Measurements from ENCODE around the gene SMR3B. TPM values are rescaled to one million over a fixed set of nuclear protein-coding genes. Genes with fewer than 3 reads are reported as not detected.

The SMR3B gene
- not detected for total RNA-seq
- long read RNA-seq = 0 reads

DNA sequence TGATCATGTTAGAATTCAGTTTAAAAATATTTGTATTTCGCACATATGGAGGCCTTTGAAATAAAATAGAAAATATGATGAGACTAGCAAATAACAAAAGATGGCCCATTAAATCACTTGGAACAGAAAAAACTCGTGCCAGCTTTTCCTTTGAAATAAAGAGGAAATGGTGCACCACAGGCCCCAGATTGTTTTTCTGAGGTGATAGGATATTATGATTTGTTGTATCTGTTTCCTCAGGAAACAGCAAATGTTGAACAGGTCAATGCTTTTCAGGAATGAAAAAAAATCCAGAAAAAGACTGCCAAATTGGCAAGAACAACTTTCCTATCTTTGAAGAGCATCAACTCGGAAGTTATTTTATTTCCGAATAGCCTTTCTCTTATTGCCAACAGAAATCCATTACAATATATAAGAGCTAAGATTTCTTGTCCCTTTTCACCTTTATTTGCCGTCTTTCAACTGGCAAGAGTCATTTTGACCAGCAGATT, at the start of gene SMR3B:
Gene SMR3B, plus strand, starts transcription at position 441 of the 491 bp plus-strand sequence. CDS start 1,380 bp downstream, outside the sequence.
- Histone ChIP-seq H3K36me3 (no peaks in the 10 kb centered on the region), H3K9me3 (replicated peaks) (no peaks in the 10 kb centered on the region), H3K4me1 (no peaks in the 10 kb centered on the region), H3K27me3 (ENCODE audit: low read depth) (no peaks in the 10 kb centered on the region), H3K4me3 (no peak within 1 kb of the TSS), H3K27ac (replicated peaks) (no peak within 1 kb of the TSS)
- intact Hi-C loops (cut with micrococcal nuclease) = no loop called here
- TF ChIP-seq, protein P1, sequence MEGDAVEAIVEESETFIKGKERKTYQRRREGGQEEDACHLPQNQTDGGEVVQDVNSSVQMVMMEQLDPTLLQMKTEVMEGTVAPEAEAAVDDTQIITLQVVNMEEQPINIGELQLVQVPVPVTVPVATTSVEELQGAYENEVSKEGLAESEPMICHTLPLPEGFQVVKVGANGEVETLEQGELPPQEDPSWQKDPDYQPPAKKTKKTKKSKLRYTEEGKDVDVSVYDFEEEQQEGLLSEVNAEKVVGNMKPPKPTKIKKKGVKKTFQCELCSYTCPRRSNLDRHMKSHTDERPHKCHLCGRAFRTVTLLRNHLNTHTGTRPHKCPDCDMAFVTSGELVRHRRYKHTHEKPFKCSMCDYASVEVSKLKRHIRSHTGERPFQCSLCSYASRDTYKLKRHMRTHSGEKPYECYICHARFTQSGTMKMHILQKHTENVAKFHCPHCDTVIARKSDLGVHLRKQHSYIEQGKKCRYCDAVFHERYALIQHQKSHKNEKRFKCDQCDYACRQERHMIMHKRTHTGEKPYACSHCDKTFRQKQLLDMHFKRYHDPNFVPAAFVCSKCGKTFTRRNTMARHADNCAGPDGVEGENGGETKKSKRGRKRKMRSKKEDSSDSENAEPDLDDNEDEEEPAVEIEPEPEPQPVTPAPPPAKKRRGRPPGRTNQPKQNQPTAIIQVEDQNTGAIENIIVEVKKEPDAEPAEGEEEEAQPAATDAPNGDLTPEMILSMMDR (IDR thresholded peaks at IDR 0.05; ENCODE audit: borderline replicate concordance) = no peak
- no peak for DNase-seq

DNA sequence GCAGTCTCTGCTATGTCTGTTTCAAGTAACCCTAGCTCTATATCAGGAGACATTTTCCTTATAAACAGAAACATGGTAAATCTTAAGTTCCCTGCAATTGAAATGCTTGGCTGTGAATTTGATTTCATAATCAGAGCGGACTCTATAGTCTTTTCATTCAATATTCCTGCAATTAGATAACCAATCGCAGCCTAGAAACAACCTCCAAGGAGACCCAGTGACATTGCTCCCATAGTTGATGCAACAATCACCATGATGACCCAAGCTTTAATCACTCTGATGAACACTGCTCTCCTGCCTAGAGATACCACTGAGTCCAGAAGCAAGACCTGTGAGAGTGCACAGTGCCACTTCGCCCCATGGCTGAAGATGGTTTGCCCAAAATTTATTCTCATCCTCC, 48.2 kb upstream of the SMR3B start, which contains the start of gene CABS1:
Gene CABS1, plus strand, starts transcription at position 301 of the 400 bp plus-strand sequence. Its CDS starts 59 bp downstream, at position 360.
- intact Hi-C loops (cut with micrococcal nuclease) = no loop called here

DNA sequence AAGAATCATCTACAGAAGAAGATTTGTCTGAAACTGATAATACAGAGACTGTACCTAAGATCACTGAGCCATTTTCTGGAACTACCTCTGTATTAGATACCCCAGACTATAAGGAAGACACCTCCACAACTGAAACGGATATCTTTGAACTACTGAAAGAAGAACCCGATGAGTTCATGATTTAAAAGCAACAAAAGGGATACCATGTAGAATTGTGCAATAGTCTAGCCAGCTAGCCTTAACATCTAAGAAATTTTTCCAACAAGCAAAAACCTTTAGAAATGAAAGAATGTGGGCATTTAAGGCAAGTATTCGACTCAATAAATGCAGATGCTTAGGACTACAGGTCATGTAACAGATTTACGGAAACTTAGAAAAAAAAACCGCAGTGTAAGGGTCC, 46.9 kb upstream of the SMR3B start:
- Histone ChIP-seq H3K36me3 (no peaks in the 10 kb centered on the region), H3K4me1 (no peaks in the 10 kb centered on the region), H3K4me3 (no peak overlapping the region), H3K27me3 (ENCODE audit: low read depth) (no peaks in the 10 kb centered on the region), H3K9me3 (replicated peaks) (peaks cover 8% of the 10 kb centered on the region), H3K27ac (replicated peaks) (no peak overlapping the region)
- intact Hi-C loops (cut with micrococcal nuclease) = no loop called here
- DNase-seq = no peak
- TF ChIP-seq, protein P1 (IDR thresholded peaks at IDR 0.05; ENCODE audit: borderline replicate concordance) = no peak

More for the DNA sequence above, 48.2 kb upstream of the SMR3B start, which contains the start of gene CABS1:
- H3K36me3 ChIP-seq = no peaks in the 10 kb centered on the region
- DNase-seq = no peak
- no peaks in the 10 kb centered on the region for H3K4me1 ChIP-seq
- no peak within 1 kb of the TSS for H3K27ac ChIP-seq (replicated peaks)
- H3K4me3 ChIP-seq = no peak within 1 kb of the TSS
- H3K9me3 ChIP-seq (replicated peaks) = peaks cover 8% of the 10 kb centered on the region
- TF ChIP-seq, protein P1 (IDR thresholded peaks at IDR 0.05; ENCODE audit: borderline replicate concordance) = no peak
- no peaks in the 10 kb centered on the region for H3K27me3 ChIP-seq (ENCODE audit: low read depth)

DNA sequence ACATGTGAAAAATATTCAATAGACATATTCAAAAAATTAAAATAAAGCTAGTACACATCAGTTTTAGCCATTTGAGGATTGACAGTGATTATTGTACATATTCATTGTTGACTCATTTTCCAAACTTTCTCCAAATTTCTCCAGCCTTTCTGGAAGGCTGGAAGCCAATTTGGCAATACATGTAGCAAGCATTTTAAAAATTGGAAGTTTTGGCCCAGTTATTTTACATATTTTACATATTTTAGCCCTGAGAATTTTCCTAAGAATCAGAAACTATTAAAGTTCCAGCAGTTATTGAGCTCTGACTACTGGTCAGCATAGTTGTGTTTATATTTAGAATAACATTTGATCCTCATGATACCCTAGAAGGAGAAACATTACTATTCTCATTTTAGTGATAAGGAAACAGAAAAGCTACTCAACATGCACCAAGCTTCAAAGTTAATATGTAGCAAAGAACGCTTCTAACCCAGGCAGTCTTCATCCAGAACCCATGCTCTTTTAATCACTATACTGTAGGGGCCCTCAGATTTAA, 45.0 kb upstream of the SMR3B start:
- intact Hi-C loops (cut with micrococcal nuclease) = no loop called here
- Histone ChIP-seq H3K4me1 (no peaks in the 10 kb centered on the region), H3K9me3 (replicated peaks) (peaks cover 8% of the 10 kb centered on the region), H3K36me3 (no peaks in the 10 kb centered on the region), H3K27me3 (ENCODE audit: low read depth) (no peaks in the 10 kb centered on the region), H3K4me3 (no peak overlapping the region), H3K27ac (replicated peaks) (no peak overlapping the region)
- no peak for DNase-seq
- TF ChIP-seq, protein P1 (IDR thresholded peaks at IDR 0.05; ENCODE audit: borderline replicate concordance) = no peak

DNA sequence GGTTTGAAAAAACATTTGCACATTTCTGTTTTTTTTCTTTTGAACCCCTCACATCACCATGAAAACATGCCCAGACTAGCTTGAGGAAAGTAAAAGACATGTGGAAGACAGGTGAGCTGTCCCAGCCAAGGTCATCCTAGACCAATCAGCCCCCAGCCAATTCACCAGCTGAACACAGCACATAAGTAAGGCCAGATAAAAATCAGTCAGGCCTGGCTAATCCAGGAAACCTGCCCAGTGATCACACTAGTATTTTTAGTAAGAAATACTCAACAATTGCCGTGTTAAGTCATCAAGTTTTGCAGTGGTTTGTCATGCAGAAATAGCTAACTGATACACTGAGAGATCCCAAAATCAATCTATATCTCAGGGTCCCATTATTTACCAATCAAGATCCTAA, 26.7 kb upstream of the SMR3B start:
- no peaks in the 10 kb centered on the region for H3K36me3 ChIP-seq
- no peak for DNase-seq
- H3K9me3 ChIP-seq (replicated peaks) = peaks cover 3% of the 10 kb centered on the region
- no peak overlapping the region for H3K4me3 ChIP-seq
- H3K27me3 ChIP-seq (ENCODE audit: low read depth) = no peaks in the 10 kb centered on the region
- intact Hi-C loops (cut with micrococcal nuclease) = no loop called here
- no peak overlapping the region for H3K27ac ChIP-seq (replicated peaks)
- H3K4me1 ChIP-seq = no peaks in the 10 kb centered on the region
- TF ChIP-seq, protein P1 (IDR thresholded peaks at IDR 0.05; ENCODE audit: borderline replicate concordance) = no peak
